GM12891 (cell line): ENCODE measurements around the gene CHST2.
"Not testable (repeated sequence)": the region's sequence is repeated elsewhere in the genome, so short reads cannot be mapped to it uniquely, and the experiment has no call there.

Experiments used
- POLR2A ChIP-seq: IDR thresholded peaks from 2 replicates; pipeline ENCODE4 v1.6.1; 2011; ENCODE audit warnings: low read depth, low read length, control low read depth
- POLR2AphosphoS5 ChIP-seq: IDR thresholded peaks from 2 replicates; pipeline ENCODE4 v1.6.1; 2011; ENCODE audit warnings: low read depth, low read length, control low read depth
- TAF1 ChIP-seq: IDR thresholded peaks from 2 replicates; pipeline ENCODE4 v1.6.1; 2011; ENCODE audit warnings: low read depth, low read length, control low read depth

DNA sequence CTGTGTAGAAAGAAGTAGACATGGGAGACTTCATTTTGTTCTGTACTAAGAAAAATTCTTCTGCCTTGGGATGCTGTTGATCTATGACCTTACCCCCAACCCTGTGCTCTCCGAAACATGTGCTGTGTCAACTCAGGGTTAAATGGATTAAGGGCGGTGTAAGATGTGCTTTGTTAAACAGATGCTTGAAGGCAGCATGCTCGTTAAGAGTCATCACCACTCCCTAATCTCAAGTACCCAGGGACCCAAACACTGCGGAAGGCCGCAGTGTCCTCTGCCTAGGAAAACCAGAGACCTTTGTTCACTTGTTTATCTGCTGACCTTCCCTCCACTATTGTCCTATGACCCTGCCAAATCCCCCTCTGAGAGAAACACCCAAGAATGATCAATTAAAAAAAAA lies 45.6 kb upstream of the CHST2 start:
- not testable (repeated sequence) for TF ChIP-seq POLR2A, POLR2AphosphoS5, TAF1
